Measurements from ENCODE around the gene PDE6A. TPM values are rescaled to one million over a fixed set of nuclear protein-coding genes. Genes with fewer than 3 reads are reported as not detected.

Gene PDE6A
- total and polyA plus RNA-seq, 4 donors: 0.06 TPM; not detected in 3

GRCh38 chr5:149855366-149855765, 89.2 kb downstream of the PDE6A start:
- Histone ChIP-seq H3K4me3 (ENCODE audit: low read depth in 1 of 3, low read length in 3 of 3) (no peak overlapping the region), H3K9ac (ENCODE audit: low read depth in 1 of 2, low read length in 2 of 2) (no peak overlapping the region), H3K9me3 (ENCODE audit: control insufficient read depth in 4 of 4, low read length in 3 of 4) (no peaks in the 10 kb centered on the region), H3K27ac (ENCODE audit: low read depth in 1 of 2, low read length in 2 of 2) (no peak overlapping the region), H3K36me3 (ENCODE audit: control insufficient read depth in 4 of 4, insufficient read depth in 3 of 4, low read depth in 1 of 4, low read length in 3 of 4) (peaks cover 0 to 3% (median 0%) of the 10 kb centered on the region in 4 donors), H3K27me3 (ENCODE audit: control insufficient read depth in 4 of 4, insufficient read depth in 4 of 4, low read length in 3 of 4) (no peaks in the 10 kb centered on the region), H3K4me1 (ENCODE audit: control insufficient read depth in 4 of 4, insufficient read depth in 4 of 4, low read length in 3 of 4) (peaks cover 0 to 4% (median 2%) of the 10 kb centered on the region in 4 donors)
- no peak for DNase-seq (ENCODE audit: low spot score)
- TF ChIP-seq GABPA (IDR thresholded peaks at IDR 0.05 in 1 of 2, conservative IDR thresholded peaks at IDR 0.05 in 1 of 2) (no peak), EGR1 (IDR thresholded peaks at IDR 0.05; ENCODE audit: low read depth in 2 of 2) (no peak), SP1 (IDR thresholded peaks at IDR 0.05) (no peak), ZBTB33 (IDR thresholded peaks at IDR 0.05) (no peak), CTCF (IDR thresholded peaks at IDR 0.05; ENCODE audit: low read depth, low read length, missing input control) (no peak), RXRA (IDR thresholded peaks at IDR 0.05) (no peak), MAX (IDR thresholded peaks at IDR 0.05) (no peak), JUND (IDR thresholded peaks at IDR 0.05) (no peak)
- WGBS: 87% methylated on average over 4 of the region's 4 CpGs

- DNase-seq (ENCODE audit: low spot score): no peak
- Histone ChIP-seq H3K36me3 (ENCODE audit: control insufficient read depth in 4 of 4, insufficient read depth in 3 of 4, low read depth in 1 of 4, low read length in 3 of 4) (peaks cover 0 to 3% (median under 1%) of the 10 kb centered on the region in 4 donors), H3K4me1 (ENCODE audit: control insufficient read depth in 4 of 4, insufficient read depth in 4 of 4, low read length in 3 of 4) (peaks cover 0 to 4% (median 2%) of the 10 kb centered on the region in 4 donors), H3K9ac (ENCODE audit: low read depth in 1 of 2, low read length in 2 of 2) (no peak overlapping the region), H3K27ac (ENCODE audit: low read depth in 1 of 2, low read length in 2 of 2) (no peak overlapping the region), H3K9me3 (ENCODE audit: control insufficient read depth in 4 of 4, low read length in 3 of 4) (no peaks in the 10 kb centered on the region), H3K4me3 (ENCODE audit: low read depth in 1 of 3, low read length in 3 of 3) (no peak overlapping the region), H3K27me3 (ENCODE audit: control insufficient read depth in 4 of 4, insufficient read depth in 4 of 4, low read length in 3 of 4) (no peaks in the 10 kb centered on the region)
- 78% methylated on average over 3 of the region's 3 CpGs for WGBS
- TF ChIP-seq SP1 (IDR thresholded peaks at IDR 0.05) (no peak), FOXA2 (IDR thresholded peaks at IDR 0.05) (no peak), ZBTB33 (IDR thresholded peaks at IDR 0.05) (no peak), MAX (IDR thresholded peaks at IDR 0.05) (no peak), JUND (IDR thresholded peaks at IDR 0.05) (no peak), REST (IDR thresholded peaks at IDR 0.05) (no peak), RAD21 (IDR thresholded peaks at IDR 0.05) (no peak)
Observed at GRCh38 chr5:149854866-149855265, 89.7 kb downstream of the PDE6A start.

Measured in liver (tissue), 9 donors.